HepG2 (cell line): Measurements from ENCODE around the gene HERC6. TPM values are rescaled to one million over a fixed set of nuclear protein-coding genes. Genes with fewer than 3 reads are reported as not detected.
A peak's percentile ranks its signal among the peaks of the same experiment; 100 is the strongest.

Experiments used
- CENPT ChIP-seq: sonication (generic); formaldehyde crosslinking; IDR thresholded peaks from 2 replicates; pipeline ENCODE4 v1.8.0; 2022; ENCODE audit warnings: low read depth, mild to moderate bottlenecking, moderate library complexity, missing genetic modification reagents
- ELF4 ChIP-seq: sonication (generic); formaldehyde crosslinking; IDR thresholded peaks from 2 replicates; pipeline ENCODE4 v1.5.0; 2020; ENCODE audit warnings: missing genetic modification reagents, mild to moderate bottlenecking, moderate library complexity, borderline replicate concordance
- GFI1 ChIP-seq: sonication (generic); formaldehyde crosslinking; IDR thresholded peaks from 2 replicates; pipeline ENCODE4 v1.5.0; 2020; ENCODE audit warnings: missing genetic modification reagents, mild to moderate bottlenecking, borderline replicate concordance
- ISX ChIP-seq: sonication (generic); formaldehyde crosslinking; conservative IDR thresholded peaks from 2 replicates; pipeline ENCODE4 v1.5.0; 2020; ENCODE audit warnings: missing genetic modification reagents
- JDP2 ChIP-seq: sonication (generic); formaldehyde crosslinking; IDR thresholded peaks from 2 replicates; pipeline ENCODE4 v1.8.1; 2022; ENCODE audit warnings: missing genetic modification reagents, borderline replicate concordance
- NCOA5 ChIP-seq: sonication (generic); formaldehyde crosslinking; IDR thresholded peaks from 2 replicates; pipeline ENCODE4 v1.4.0; 2020; ENCODE audit warnings: missing genetic modification reagents
- NFIB ChIP-seq: sonication (generic); formaldehyde crosslinking; IDR thresholded peaks from 2 replicates; pipeline ENCODE4 v1.9.0; 2021; ENCODE audit warnings: missing genetic modification reagents, mild to moderate bottlenecking, borderline replicate concordance
- NR3C1 ChIP-seq: sonication (generic); formaldehyde crosslinking; IDR thresholded peaks from 2 replicates; pipeline ENCODE4 v1.4.0; 2020; ENCODE audit warnings: missing genetic modification reagents
- POLR2AphosphoS2 ChIP-seq: IDR thresholded peaks from 2 replicates; pipeline ENCODE4 v1.6.1; 2011; ENCODE audit warnings: low read depth, low read length, improper control_type of control experiment
- RORA ChIP-seq: sonication (generic); formaldehyde crosslinking; IDR thresholded peaks from 2 replicates; pipeline ENCODE4 v1.5.0; 2020; ENCODE audit warnings: mild to moderate bottlenecking, missing genetic modification reagents, moderate library complexity
- SMC3 ChIP-seq: IDR thresholded peaks from 2 replicates; pipeline ENCODE4 v1.6.1; 2011; ENCODE audit warnings: low read length, improper control_type of control experiment
- SOX13 ChIP-seq, 3 experiments: fragments of 450-650 bp in 1 of 3; sonication (generic) in 1 of 3; formaldehyde crosslinking in 1 of 3; IDR thresholded peaks in 2 of 3; conservative IDR thresholded peaks in 1 of 3; 2 replicates each; pipeline versions ENCODE4 v1.5.0 to v1.6.1; 2016 to 2020; ENCODE audit warnings: antibody characterized with exemption in 1 of 3, mild to moderate bottlenecking in 1 of 3, missing compliant biosample characterization in 1 of 3, missing genetic modification reagents in 1 of 3, moderate library complexity in 1 of 3
- SRSF4 ChIP-seq: fragments of 200-400 bp; formaldehyde crosslinking; IDR thresholded peaks from one replicate; pipeline ENCODE4 v1.6.1; 2018; ENCODE audit warnings: mild to moderate bottlenecking, low read depth, low read length, moderate library complexity; ENCODE audit not compliant: poor library complexity, severe bottlenecking
- ZNF678 ChIP-seq: sonication (generic); formaldehyde crosslinking; IDR thresholded peaks from 2 replicates; pipeline ENCODE4 v1.4.0; 2020; ENCODE audit warnings: mild to moderate bottlenecking, missing genetic modification reagents
- ZNF776 ChIP-seq: sonication (generic); formaldehyde crosslinking; IDR thresholded peaks from 2 replicates; pipeline ENCODE4 v1.4.0; 2020; ENCODE audit warnings: mild to moderate bottlenecking, missing genetic modification reagents
- ZNF781 ChIP-seq: sonication (generic); formaldehyde crosslinking; IDR thresholded peaks from 2 replicates; pipeline ENCODE4 v1.5.1; 2020; ENCODE audit warnings: borderline replicate concordance, mild to moderate bottlenecking, missing genetic modification reagents; ENCODE audit errors: not compliant biosample characterization
- polyA plus RNA-seq, 8 experiments: library from polyadenylated mRNA; depleted of rRNA in 3 of 8; stranded (reverse) in 7 of 8; unstranded in 1 of 8; fragments of >200 nt; fragmentation: Illumina TruSeq in 4 of 8; extraction: Trizol in 4 of 8; gene quantifications; 2 replicates each; pipeline versions ENCODE4 v1.2.1 to v1.2.3, GENCODE V29; 2011 to 2016; ENCODE audit warnings: low read depth in 4 of 8, missing spikeins in 1 of 8, mixed read lengths in 1 of 8; ENCODE audit not compliant: insufficient read depth in 1 of 8
- total RNA-seq, 5 experiments: library from RNA; depleted of rRNA; stranded (reverse); fragments of >200 nt; fragmentation: Illumina TruSeq; extraction: Trizol; gene quantifications; 2 replicates each; pipeline ENCODE4 v1.2.3, GENCODE V29; 2016; ENCODE audit warnings: low read depth in 1 of 5
- TF ChIP-seq, protein P1 (sequence below): sonication (generic); formaldehyde crosslinking; IDR thresholded peaks from 2 replicates; pipeline ENCODE4 v1.4.0; 2020; ENCODE audit warnings: missing genetic modification reagents, mild to moderate bottlenecking, borderline replicate concordance
- TF ChIP-seq, protein P2 (sequence below): sonication (generic); formaldehyde crosslinking; IDR thresholded peaks from 2 replicates; pipeline ENCODE4 v1.4.0; 2020; ENCODE audit warnings: missing genetic modification reagents, borderline replicate concordance
- TF ChIP-seq, protein P3 (sequence below): sonication (generic); formaldehyde crosslinking; IDR thresholded peaks from 2 replicates; pipeline ENCODE4 v1.4.0; 2020; ENCODE audit warnings: missing genetic modification reagents
- TF ChIP-seq, protein P4 (sequence below): IDR thresholded peaks from 2 replicates; pipeline ENCODE4 v1.6.1; 2016; ENCODE audit warnings: mild to moderate bottlenecking, missing biosample characterization, missing genetic modification reagents

HERC6 gene
- total and polyA plus RNA-seq, 2 of the 13 experiments (the other 11 are each of a cell fraction or from before 2014, with no cell fraction given), result 0.50 to 2.0 TPM

DNA sequence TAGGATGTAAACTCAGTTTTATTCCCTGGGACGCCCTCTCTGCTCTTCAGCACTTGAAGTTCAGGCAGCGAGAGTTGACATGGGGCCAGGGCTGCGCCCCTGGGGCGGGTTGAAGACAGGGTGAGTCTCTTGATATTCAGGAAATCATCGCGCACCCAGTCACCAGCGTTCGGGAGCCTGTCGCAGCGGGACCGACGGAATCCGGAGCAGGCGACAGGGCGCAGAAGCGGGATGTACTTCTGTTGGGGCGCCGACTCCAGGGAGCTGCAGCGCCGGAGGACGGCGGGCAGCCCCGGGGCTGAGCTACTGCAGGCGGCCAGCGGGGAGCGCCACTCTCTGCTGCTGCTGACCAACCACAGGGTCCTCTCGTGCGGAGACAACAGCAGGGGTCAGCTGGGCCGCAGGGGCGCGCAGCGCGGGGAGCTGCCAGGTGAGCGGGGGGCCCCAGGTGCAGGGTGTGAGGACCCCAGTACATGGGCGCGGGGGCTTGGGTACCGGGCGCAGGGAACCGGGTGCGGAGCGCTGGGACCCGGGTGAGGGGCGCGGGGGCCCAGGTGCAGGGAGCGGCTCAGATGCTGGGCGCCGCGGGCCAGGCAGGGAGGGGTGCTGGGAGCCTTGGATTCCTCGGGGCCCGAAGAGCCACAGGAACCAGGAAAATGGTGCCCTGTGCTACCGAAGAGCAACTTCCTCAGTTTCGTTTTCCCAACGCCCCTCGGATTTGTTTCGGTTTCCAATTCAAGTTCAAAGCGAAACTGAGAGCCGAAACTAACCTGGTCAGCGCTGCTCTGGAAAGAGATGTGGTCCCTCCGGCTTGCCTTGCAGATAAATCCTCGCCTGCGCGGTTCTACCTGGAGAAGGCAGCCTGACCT lies at the start of gene HERC6 (continued):
- TF ChIP-seq, protein P1, sequence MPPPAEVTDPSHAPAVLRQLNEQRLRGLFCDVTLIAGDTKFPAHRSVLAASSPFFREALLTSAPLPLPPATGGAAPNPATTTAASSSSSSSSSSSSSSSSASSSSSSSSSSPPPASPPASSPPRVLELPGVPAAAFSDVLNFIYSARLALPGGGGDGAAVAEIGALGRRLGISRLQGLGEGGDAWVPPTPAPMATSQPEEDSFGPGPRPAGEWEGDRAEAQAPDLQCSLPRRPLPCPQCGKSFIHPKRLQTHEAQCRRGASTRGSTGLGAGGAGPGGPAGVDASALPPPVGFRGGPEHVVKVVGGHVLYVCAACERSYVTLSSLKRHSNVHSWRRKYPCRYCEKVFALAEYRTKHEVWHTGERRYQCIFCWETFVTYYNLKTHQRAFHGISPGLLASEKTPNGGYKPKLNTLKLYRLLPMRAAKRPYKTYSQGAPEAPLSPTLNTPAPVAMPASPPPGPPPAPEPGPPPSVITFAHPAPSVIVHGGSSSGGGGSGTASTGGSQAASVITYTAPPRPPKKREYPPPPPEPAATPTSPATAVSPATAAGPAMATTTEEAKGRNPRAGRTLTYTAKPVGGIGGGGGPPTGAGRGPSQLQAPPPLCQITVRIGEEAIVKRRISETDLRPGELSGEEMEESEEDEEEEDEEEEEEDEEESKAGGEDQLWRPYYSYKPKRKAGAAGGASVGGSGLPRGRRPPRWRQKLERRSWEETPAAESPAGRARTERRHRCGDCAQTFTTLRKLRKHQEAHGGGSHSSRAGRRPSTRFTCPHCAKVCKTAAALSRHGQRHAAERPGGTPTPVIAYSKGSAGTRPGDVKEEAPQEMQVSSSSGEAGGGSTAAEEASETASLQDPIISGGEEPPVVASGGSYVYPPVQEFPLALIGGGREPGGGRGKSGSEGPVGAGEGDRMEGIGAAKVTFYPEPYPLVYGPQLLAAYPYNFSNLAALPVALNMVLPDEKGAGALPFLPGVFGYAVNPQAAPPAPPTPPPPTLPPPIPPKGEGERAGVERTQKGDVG (CRISPR knock-in tag), result 0 out of 2 replicates have a peak, but pooled peaks have one; percentile 60
- TF ChIP-seq ZNF678 (CRISPR knock-in tag), result no peak
- TF ChIP-seq CENPT (CRISPR knock-in tag), result no peak
- TF ChIP-seq, protein P2, sequence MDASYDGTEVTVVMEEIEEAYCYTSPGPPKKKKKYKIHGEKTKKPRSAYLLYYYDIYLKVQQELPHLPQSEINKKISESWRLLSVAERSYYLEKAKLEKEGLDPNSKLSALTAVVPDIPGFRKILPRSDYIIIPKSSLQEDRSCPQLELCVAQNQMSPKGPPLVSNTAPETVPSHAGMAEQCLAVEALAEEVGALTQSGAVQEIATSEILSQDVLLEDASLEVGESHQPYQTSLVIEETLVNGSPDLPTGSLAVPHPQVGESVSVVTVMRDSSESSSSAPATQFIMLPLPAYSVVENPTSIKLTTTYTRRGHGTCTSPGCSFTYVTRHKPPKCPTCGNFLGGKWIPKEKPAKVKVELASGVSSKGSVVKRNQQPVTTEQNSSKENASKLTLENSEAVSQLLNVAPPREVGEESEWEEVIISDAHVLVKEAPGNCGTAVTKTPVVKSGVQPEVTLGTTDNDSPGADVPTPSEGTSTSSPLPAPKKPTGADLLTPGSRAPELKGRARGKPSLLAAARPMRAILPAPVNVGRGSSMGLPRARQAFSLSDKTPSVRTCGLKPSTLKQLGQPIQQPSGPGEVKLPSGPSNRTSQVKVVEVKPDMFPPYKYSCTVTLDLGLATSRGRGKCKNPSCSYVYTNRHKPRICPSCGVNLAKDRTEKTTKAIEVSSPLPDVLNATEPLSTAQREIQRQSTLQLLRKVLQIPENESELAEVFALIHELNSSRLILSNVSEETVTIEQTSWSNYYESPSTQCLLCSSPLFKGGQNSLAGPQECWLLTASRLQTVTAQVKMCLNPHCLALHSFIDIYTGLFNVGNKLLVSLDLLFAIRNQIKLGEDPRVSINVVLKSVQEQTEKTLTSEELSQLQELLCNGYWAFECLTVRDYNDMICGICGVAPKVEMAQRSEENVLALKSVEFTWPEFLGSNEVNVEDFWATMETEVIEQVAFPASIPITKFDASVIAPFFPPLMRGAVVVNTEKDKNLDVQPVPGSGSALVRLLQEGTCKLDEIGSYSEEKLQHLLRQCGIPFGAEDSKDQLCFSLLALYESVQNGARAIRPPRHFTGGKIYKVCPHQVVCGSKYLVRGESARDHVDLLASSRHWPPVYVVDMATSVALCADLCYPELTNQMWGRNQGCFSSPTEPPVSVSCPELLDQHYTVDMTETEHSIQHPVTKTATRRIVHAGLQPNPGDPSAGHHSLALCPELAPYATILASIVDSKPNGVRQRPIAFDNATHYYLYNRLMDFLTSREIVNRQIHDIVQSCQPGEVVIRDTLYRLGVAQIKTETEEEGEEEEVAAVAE (CRISPR knock-in tag), result no peak
- no peak for TF ChIP-seq JDP2 (CRISPR knock-in tag)
- TF ChIP-seq ZNF776 (CRISPR knock-in tag), result peak; percentile 80; the same call in 1 of the 2 replicates
- TF ChIP-seq SMC3, result no peak
- TF ChIP-seq, protein P3, sequence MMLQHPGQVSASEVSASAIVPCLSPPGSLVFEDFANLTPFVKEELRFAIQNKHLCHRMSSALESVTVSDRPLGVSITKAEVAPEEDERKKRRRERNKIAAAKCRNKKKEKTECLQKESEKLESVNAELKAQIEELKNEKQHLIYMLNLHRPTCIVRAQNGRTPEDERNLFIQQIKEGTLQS, result no peak
- no peak for TF ChIP-seq ZNF781 (CRISPR knock-in tag)
- TF ChIP-seq NFIB, result no peak
- TF ChIP-seq GFI1 (CRISPR knock-in tag), result peak; percentile 58; the same call in 1 of the 2 replicates
- TF ChIP-seq SOX13 (IDR thresholded peaks at IDR 0.05), result no peak
- TF ChIP-seq SOX13 (CRISPR knock-in tag; conservative IDR thresholded peaks at IDR 0.05 in 1 of 2, IDR thresholded peaks at IDR 0.05 in 1 of 2), result no peak
- no peak for TF ChIP-seq POLR2AphosphoS2
- TF ChIP-seq NCOA5 (CRISPR knock-in tag), result no peak
- no peak for TF ChIP-seq ISX (CRISPR knock-in tag)
- no peak for TF ChIP-seq RORA (CRISPR knock-in tag)
- no peak for TF ChIP-seq SRSF4
- no peak for TF ChIP-seq NR3C1 (CRISPR knock-in tag)
- TF ChIP-seq, protein P4, sequence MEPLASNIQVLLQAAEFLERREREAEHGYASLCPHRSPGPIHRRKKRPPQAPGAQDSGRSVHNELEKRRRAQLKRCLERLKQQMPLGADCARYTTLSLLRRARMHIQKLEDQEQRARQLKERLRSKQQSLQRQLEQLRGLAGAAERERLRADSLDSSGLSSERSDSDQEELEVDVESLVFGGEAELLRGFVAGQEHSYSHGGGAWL, result peak; percentile 81; the same call in 1 of the 2 replicates
- TF ChIP-seq ELF4 (CRISPR knock-in tag), result no peak
